GM12864 (cell line): ENCODE results near the gene TMEM72.

Experiments used
- DNase-seq: peaks from one replicate; pipeline ENCODE4 v3.0.0-alpha.2; 2011; ENCODE audit warnings: low read depth
- H3K4me3 ChIP-seq: 2 replicates; pipeline ENCODE4 v1.5.1; 2011; ENCODE audit warnings: mild to moderate bottlenecking, low read depth, low read length, control low read depth
- CTCF ChIP-seq: IDR thresholded peaks from 2 replicates; pipeline ENCODE4 v1.5.1; 2011; ENCODE audit warnings: low read depth, mild to moderate bottlenecking, moderate library complexity, low read length, control low read depth, inconsistent platforms; ENCODE audit errors: missing control alignments

The TMEM72 gene

DNA sequence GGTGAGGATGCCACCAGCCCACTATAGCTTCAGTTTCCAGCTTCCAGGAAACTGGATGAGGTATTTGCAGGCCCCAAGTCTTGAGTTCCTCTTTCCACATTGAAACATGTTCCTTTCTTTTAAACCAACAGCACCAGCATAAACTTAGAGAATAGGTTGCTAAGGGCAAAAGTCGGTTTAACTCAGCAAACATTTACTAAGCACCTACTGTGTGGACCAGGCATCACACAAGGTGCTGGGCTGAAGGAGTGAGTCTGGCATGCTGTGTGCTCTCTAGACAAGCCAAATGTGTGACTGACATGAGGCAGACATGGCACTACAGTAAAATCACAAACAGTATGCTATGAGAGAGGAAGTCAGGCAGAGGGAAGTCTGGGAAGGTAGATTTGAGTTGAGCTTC lies 37.5 kb downstream of the TMEM72 start:
- TF ChIP-seq CTCF: no peak
- DNase-seq: no peak

GRCh38 chr10:44949127-44949802 lies 38.1 kb downstream of the TMEM72 start:
- DNase-seq: no peak
- no peak overlapping the region for H3K4me3 ChIP-seq
- TF ChIP-seq CTCF: no peak

More for the DNA sequence above, 37.5 kb downstream of the TMEM72 start:
- H3K4me3 ChIP-seq: no peak overlapping the region

DNA sequence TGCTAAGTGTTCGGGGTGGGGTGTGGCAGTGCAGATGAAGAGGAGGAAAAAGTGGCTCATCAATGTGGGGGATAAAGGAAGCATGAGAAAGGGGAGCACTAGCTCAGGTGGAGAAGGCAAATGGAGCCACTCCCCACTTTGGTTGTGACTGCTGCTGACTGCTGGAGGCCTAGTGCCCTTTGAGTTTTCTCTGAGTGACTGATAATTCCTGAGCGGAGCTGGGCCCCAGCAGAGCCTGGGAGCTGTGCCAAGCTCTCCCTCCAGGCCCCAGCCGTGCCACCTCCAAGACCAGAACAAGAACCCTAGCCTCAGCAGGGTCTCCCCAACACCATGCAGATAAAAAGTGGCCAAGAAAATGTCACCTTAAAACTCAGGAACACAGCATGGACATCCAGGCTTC lies 38.8 kb downstream of the TMEM72 start:
- DNase-seq: no peak
- no peak overlapping the region for H3K4me3 ChIP-seq
- no peak for TF ChIP-seq CTCF

DNA sequence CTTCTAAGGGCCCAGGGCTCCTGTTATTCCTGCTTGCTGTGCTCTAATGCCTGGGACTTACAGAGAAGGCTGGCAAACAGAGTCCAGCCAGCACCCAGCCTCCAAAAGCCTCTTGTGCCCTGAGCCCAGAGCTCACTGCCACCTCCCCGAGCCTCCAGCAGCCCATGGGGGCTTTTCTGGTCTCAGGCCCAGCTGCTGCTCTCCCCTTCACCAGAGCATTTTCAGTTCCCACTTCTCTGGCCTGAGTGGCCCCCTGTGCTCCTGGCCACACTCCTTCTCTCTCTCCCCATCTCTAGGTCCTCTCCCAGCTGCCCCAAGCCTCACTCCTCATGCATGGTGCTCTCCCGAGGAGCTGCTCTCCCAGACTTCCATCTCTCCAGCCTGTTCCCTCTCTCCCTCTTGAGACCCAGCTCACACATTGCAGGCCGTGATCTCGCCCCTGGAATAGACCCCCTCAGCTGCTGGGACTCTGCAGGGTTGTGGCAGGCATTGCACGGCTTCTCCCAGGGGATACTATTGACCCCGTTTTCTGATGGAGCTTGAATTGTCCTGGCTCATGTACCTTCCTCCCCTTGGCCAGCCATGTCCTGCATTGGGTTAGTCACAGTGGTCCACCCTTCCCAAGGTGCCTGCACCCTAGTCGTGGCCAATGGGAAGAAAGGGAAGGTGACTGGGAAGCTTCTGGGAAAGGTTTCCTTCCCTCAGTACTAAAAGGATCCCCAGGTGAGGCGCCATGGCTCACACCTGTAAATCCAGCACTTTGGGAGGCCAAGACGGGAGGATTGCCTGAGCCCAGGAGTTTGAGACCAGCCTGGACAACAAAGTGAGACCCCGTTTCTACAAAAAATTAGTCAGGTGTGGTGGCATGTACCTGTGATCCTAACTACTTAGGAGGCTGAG lies 39.4 kb downstream of the TMEM72 start:
- no peak for TF ChIP-seq CTCF
- H3K4me3 ChIP-seq: no peak overlapping the region
- DNase-seq: no peak

DNA sequence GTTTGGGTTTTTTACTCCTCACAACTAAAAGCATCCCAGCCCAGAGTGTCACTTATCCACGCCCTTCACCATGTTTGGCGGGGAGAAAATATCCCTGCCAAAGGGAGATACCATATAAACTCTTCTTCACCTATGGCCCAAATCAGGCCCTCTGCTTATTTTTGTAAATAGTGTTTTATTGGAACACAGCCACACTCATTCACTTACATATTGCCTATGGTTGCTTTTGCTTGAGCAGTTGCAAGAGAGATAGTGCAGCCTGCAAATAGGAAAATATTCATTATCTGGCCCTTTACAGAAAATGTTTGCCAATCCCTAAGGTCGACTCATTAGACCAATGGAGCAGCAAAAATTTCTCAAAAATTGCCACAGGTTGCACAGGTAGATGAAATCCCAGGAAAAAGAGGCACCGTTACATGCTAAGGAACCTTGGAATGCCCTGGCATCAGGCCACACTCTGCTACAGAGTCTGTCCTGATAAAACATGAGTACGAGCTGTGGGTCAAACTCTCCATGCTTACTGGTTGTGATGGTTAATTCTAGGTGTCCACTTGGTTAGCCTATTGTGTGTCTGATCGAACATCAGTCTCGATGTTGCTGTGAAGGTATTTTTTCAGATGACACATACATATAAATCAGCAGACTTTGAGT lies 40.6 kb downstream of the TMEM72 start:
- no peak for TF ChIP-seq CTCF
- H3K4me3 ChIP-seq: no peak overlapping the region
- DNase-seq: no peak

- no peak for TF ChIP-seq CTCF
- no peak for DNase-seq
- H3K4me3 ChIP-seq: no peak overlapping the region
These were observed 41.7 kb downstream of the TMEM72 start for GRCh38 chr10:44952779-44953231.
